HG03025 (cell line): ENCODE results near the gene INF2.

Source experiments
- ATAC-seq: cut with Tn5 transposase; IDR thresholded peaks from one replicate; pipeline ENCODE4 v1.9.1; 2021; ENCODE audit warnings: mild to moderate bottlenecking, moderate library complexity; ENCODE audit not compliant: unreplicated experiment, low FRiP score

Gene INF2

DNA sequence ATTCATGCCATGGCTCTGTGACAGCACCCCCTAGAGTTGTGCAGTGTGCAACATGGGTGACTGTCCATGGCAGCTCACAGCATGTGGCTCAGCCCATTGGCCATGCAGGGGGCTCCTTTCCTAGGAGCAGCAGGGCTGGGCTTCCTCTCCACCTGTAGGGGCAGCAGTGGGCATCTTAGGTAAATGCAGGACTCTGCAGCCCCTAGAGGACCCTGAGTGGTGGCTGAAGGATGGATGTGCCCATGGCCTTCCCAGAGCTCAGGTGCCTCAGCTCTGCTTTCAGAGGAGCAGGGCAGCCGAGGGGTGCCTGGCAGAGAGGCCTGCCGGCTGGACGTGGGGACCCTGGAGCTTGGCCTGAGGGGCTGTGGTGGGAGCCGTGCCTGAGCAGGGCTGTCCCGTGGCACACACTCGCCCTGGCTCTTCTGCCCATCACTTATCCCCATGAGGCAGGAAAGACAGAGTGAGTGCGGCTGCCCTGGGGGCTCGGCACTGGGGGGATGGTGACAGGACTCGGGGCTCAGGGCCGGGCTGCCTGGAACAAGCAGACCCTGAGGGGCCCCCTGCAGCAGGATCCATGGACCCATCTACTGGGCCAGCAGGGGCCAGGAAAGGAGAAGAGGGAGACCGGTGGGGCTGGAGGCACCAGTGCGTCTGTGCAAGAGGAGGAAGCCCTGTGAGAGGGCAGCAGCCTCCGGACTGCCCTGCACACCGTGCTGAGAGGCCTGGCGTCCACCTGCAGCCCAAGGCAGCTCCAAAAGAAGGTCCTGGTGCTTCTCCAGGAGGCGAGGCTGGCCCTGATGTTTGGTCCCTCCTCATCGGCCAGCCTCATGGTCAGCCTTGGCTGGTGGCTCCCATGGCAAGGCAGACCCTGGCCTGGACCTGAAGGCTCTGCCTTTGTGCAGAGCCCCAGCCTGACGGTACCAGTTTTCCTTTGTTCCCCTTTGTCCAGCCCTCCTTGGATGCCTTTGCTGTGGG lies 42.2 kb downstream of the INF2 start:
- ATAC-seq = no peak

DNA sequence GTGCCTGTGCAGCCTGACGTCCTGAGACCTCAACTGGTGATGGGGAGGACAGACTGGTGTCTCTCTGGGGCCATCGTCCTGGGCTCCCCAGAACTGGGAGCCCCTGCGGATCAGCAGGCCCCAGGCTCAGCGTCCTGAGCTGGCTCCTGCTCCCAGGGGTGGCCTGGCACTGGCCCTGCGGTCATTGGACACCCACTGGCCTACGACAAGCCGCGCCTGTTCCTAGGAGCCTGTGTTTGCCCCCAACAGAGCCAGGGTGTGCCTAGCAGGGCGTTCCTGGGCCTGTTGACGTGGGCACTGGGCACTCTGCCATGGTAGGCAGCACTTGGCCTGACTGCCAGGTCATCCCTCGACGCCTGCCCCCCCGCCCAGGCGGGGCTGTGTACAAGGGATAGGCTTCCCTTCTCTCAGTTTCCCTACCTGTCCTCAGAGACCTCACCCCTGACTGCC lies 43.0 kb downstream of the INF2 start:
- no peak for ATAC-seq

DNA sequence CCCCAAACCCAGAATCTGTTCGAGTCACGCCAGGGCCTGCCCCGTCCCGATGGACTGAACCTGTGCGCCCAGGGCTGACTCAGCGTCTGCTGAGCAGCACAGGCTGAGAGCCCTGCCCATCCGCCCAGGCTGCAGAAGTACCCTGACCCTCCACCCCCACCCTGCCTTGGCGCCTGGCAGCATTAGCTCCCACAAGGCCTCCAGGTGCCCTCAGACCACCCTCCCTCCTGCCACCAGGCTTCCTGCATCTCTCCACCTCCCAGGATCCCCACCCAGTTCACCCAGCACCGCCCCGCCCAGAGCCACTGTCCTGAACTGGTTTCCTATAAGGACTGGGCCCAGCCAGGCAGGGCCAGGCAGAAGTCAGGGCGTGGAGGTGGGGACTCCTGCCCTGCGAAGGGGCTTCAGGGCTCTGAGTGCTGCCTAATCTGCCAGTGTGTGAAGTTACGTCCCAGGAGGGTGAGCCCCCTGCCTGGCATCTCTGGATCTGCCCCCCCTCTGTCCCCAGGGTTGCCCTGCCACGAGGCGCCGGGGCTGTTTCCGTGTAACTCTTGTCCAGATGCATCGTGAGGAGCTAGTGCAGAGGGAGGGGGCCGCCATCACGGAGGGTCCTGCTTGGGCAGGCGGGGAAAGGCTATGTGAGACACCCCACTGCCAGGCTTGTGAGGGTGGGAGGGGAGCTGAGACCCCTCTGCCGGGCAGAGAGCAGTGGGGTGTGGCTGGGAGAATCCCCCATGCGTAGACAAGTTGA lies 43.7 kb downstream of the INF2 start:
- ATAC-seq = no peak

DNA sequence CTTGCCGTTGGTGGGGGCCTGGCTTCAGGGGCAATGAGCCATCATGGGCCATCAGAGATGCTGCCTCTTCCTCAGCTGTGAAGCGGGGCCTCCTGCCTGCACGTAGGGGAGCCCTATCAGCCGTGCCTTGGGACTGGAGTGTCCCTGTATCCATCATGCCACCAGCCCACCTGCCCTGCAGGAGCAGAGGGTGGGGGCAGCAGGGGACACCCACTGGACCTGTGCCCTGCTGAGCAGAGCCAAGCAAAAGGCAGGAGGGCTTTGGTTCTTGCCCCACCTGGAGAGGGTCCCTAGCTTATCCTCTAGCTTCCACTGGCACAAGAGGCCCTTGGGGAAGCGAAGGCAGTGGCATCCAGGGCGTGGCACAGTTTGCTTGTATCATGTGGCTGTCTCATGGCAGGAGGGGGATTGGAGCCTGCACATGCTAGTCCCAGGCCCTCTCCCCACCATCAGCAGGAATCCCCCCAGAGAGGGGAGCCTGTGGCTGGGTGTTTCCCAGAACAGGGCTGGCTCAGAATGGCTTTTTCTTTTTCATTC lies 44.7 kb downstream of the INF2 start:
- no peak for ATAC-seq

GRCh38 chr14:104734601-104734990 lies 45.2 kb downstream of the INF2 start:
- no peak for ATAC-seq

DNA sequence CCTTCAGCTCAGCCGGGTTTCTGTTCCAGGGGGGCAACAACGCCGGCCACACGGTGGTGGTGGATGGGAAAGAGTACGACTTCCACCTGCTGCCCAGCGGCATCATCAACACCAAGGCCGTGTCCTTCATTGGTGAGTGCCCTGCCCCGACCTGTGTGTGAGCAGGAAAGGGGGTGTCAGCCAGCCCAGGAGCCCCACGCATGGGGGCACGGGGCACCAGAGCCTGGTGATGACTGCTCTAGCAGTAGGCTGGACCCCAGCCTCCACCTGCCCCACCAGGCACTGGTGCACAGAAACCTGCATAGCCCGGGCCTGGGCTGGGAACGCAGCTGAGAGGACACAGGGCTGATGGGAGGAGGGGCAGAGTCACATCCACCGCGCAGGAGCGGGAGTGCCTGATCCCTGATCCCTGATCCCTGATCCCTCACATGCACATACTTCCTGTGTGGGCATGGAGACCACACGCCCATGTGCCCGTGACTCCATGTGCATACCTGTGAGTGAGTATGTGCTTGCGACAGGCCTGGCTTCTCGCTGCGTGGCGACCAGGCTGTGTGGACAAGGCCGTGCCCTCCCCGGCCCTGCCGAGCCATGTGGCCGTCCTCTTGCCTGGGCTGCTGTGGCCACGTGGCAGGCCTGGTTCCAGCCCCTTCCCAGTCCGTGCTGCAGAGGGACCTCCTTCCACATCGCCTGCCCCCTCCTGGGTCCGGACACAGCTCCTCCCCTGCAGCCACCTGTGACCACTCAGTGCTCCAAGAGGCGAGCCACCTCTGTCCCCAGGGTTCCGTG lies 45.8 kb downstream of the INF2 start:
- no peak for ATAC-seq

GRCh38 chr14:104735830-104736642 lies 46.6 kb downstream of the INF2 start:
- ATAC-seq = no peak

GRCh38 chr14:104738375-104739019 lies 49.1 kb downstream of the INF2 start:
- ATAC-seq = no peak

GRCh38 chr14:104739026-104739425 lies 49.6 kb downstream of the INF2 start:
- no peak for ATAC-seq

DNA sequence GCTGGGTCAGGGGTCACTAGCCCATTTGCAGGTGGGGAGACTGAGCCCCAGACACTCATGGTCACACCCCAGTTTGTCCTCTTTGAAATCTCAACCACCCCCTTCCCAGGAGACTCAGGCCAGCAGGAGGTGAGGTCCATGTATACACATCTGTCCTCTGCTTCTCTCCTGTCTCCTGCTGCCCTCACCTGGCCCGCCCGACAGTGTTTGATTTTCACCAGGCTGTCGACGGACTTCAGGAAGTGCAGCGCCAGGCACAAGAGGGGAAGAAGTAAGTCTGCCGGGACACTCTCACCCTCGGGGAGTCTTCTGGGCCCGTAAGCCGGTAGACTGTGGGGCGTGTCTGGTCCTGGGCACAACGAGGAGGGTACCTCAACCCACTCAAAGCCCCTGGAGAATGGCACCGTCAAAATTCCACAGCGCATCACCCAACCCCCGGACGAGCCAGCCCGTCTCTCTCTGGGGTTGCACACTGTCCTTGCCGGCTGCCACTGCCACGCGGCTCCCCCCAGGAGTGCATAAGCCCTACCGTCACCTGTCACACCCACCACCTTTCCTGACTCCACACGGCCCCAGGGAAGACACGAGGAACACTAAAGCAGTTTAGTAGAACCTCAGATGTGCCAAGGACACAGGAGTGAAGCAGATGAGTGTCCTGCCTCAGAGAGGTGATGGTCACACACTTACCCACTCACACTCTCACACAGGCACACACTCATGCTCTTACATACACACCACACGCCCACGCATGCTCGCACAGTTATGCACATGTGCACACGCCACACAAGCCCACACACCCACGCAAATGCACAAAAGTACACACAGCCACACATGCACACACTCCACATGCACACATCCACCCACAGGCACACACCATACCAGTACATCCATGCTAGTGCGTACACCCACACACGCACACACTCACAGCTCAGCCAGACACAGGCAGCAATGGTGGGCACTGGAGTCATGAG lies 50.4 kb downstream of the INF2 start:
- no peak for ATAC-seq

- no peak for ATAC-seq
These were observed 51.8 kb downstream of the INF2 start for GRCh38 chr14:104741108-104741802.

DNA sequence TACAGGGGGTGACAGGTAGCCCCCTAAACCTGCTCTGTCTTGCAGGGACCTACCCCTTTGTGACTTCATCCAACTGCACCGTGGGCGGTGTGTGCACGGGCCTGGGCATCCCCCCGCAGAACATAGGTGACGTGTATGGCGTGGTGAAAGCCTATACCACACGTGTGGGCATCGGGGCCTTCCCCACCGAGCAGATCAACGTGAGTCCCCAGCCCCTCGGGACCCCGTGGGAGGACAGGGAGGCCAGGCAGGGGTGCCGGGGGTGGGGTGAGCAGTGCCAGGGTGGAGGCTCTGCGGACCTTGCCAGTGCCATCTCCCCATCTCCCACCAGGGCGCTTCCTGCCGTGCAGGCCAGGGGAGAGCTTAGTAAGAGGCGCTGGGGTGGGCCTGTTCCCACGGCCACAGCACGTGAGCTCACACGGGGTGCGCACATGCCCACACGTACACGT lies 52.4 kb downstream of the INF2 start:
- no peak for ATAC-seq

GRCh38 chr14:104742586-104743455 lies 53.4 kb downstream of the INF2 start:
- ATAC-seq = no peak

DNA sequence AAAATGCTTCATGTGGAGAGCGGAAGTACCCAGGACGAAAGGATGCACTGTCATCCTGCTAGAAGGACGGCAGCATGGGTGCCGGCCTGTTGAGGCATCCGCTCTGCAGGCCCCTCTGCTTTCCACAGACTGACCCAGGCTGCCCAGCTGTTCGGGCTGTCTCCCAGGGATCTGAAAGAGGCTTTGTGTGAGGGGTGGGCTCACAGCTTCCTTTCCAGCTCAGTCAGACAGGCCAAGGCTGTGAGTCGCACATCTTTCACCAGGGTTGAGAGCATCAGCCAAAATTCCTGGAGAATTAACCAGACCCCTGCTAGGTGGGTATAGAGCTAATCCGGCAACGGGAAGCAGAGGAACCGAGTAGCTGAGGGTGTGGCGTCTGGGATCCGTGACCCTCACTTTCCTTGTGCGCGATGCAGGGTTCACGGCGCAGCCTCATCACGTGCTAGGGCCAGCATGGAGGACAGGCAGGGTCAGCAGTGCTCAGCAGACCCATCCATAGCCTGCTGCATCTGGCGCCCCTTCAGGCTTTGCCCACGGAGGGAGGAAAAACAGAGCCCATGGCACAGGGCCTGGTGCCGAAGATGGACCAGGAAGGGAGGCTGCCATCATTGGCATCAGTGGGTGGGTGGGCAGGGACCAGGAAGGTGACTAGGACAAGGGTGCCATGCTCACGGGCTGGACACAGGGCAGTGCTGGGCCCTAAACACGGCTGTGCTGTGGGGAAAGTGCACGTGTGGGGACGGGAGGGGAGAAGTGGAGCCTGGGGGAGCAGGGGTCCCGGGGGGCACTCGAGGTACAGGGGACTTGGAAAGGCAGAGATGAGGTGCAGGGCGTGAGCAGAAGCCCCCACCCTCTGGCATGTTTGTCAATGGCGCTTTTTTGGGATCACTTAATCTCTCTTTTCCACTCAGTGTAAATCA lies 54.3 kb downstream of the INF2 start:
- no peak for ATAC-seq

GRCh38 chr14:104744484-104744883 lies 55.1 kb downstream of the INF2 start:
- no peak for ATAC-seq
